ENCODE data around the gene TSPAN5. TPM values are rescaled to one million over a fixed set of nuclear protein-coding genes. Genes with fewer than 3 reads are reported as not detected.

The TSPAN5 gene
- total and polyA plus RNA-seq, 2 donors from 2014 or later = 6.8 to 13.8 TPM

- TF ChIP-seq CTCF (IDR thresholded peaks at IDR 0.05; ENCODE audit: borderline replicate concordance, extremely low read depth, insufficient read depth) = no peak
Measured at GRCh38 chr4:98634061-98634460, 24.4 kb downstream of the TSPAN5 start.

GRCh38 chr4:98633159-98633558, 25.3 kb downstream of the TSPAN5 start:
- no peak overlapping the region for H3K27ac ChIP-seq (ENCODE audit: low read depth in 2 of 2, low read length in 2 of 2)
- no peaks in the 10 kb centered on the region for H3K36me3 ChIP-seq (ENCODE audit: control insufficient read depth in 2 of 3, insufficient read depth in 3 of 3, low read length in 3 of 3)
- intact Hi-C loops (cut with DNase I) = no loop called here
- FAIRE-seq (no peak), DNase-seq (no peak)
- peaks cover 0 to 2% (median 0%) of the 10 kb centered on the region in 3 donors for H3K4me1 ChIP-seq (ENCODE audit: control insufficient read depth in 2 of 3, insufficient read depth in 2 of 3, low read depth in 1 of 3, low read length in 3 of 3)
- H3K9me3 ChIP-seq (ENCODE audit: control insufficient read depth in 2 of 3, insufficient read depth in 1 of 3, low read length in 3 of 3) = no peaks in the 10 kb centered on the region
- H3K9ac ChIP-seq (ENCODE audit: low read length in 3 of 3) = no peak overlapping the region
- no peak overlapping the region for H3K4me3 ChIP-seq (ENCODE audit: low read length in 3 of 3)
- no peak for TF ChIP-seq CTCF (IDR thresholded peaks at IDR 0.05; ENCODE audit: borderline replicate concordance, extremely low read depth, insufficient read depth)
- H3K27me3 ChIP-seq (ENCODE audit: control insufficient read depth, insufficient read depth, low read length) = no peaks in the 10 kb centered on the region

More at GRCh38 chr4:98634061-98634460, 24.4 kb downstream of the TSPAN5 start:
- FAIRE-seq (no peak), DNase-seq (no peak)
- Histone ChIP-seq H3K36me3 (ENCODE audit: control insufficient read depth in 2 of 3, insufficient read depth in 3 of 3, low read length in 3 of 3) (no peaks in the 10 kb centered on the region), H3K9ac (ENCODE audit: low read length in 3 of 3) (no peak overlapping the region), H3K9me3 (ENCODE audit: control insufficient read depth in 2 of 3, insufficient read depth in 1 of 3, low read length in 3 of 3) (no peaks in the 10 kb centered on the region), H3K4me1 (ENCODE audit: control insufficient read depth in 2 of 3, insufficient read depth in 2 of 3, low read depth in 1 of 3, low read length in 3 of 3) (peaks cover 0 to 4% (median 0%) of the 10 kb centered on the region in 3 donors), H3K4me3 (ENCODE audit: low read length in 3 of 3) (no peak overlapping the region), H3K27ac (ENCODE audit: low read depth in 2 of 2, low read length in 2 of 2) (no peak overlapping the region), H3K27me3 (ENCODE audit: control insufficient read depth, insufficient read depth, low read length) (no peaks in the 10 kb centered on the region)
- intact Hi-C loops (cut with DNase I) = no loop called here

GRCh38 chr4:98632258-98632657, 26.2 kb downstream of the TSPAN5 start:
- H3K9ac ChIP-seq (ENCODE audit: low read length in 3 of 3) = no peak overlapping the region
- no peak overlapping the region for H3K4me3 ChIP-seq (ENCODE audit: low read length in 3 of 3)
- peaks cover 0 to 2% (median 0%) of the 10 kb centered on the region in 3 donors for H3K4me1 ChIP-seq (ENCODE audit: control insufficient read depth in 2 of 3, insufficient read depth in 2 of 3, low read depth in 1 of 3, low read length in 3 of 3)
- no peak for TF ChIP-seq CTCF (IDR thresholded peaks at IDR 0.05; ENCODE audit: borderline replicate concordance, extremely low read depth, insufficient read depth)
- no peak for DNase-seq
- H3K27me3 ChIP-seq (ENCODE audit: control insufficient read depth, insufficient read depth, low read length) = no peaks in the 10 kb centered on the region
- H3K36me3 ChIP-seq (ENCODE audit: control insufficient read depth in 2 of 3, insufficient read depth in 3 of 3, low read length in 3 of 3) = no peaks in the 10 kb centered on the region
- FAIRE-seq = no peak
- H3K9me3 ChIP-seq (ENCODE audit: control insufficient read depth in 2 of 3, insufficient read depth in 1 of 3, low read length in 3 of 3) = no peaks in the 10 kb centered on the region
- intact Hi-C loops (cut with DNase I) = no loop called here
- H3K27ac ChIP-seq (ENCODE audit: low read depth in 2 of 2, low read length in 2 of 2) = no peak overlapping the region

GRCh38 chr4:98631506-98631905, 26.9 kb downstream of the TSPAN5 start:
- Histone ChIP-seq H3K9me3 (ENCODE audit: control insufficient read depth in 2 of 3, insufficient read depth in 1 of 3, low read length in 3 of 3) (no peaks in the 10 kb centered on the region), H3K4me1 (ENCODE audit: control insufficient read depth in 2 of 3, insufficient read depth in 2 of 3, low read depth in 1 of 3, low read length in 3 of 3) (peaks cover 0 to 2% (median 0%) of the 10 kb centered on the region in 3 donors), H3K27ac (ENCODE audit: low read depth in 2 of 2, low read length in 2 of 2) (no peak overlapping the region), H3K27me3 (ENCODE audit: control insufficient read depth, insufficient read depth, low read length) (no peaks in the 10 kb centered on the region), H3K9ac (ENCODE audit: low read length in 3 of 3) (no peak overlapping the region), H3K36me3 (ENCODE audit: control insufficient read depth in 2 of 3, insufficient read depth in 3 of 3, low read length in 3 of 3) (no peaks in the 10 kb centered on the region), H3K4me3 (ENCODE audit: low read length in 3 of 3) (no peak overlapping the region)
- FAIRE-seq (no peak), DNase-seq (no peak)
- intact Hi-C loops (cut with DNase I) = no loop called here
- no peak for TF ChIP-seq CTCF (IDR thresholded peaks at IDR 0.05; ENCODE audit: borderline replicate concordance, extremely low read depth, insufficient read depth)
